ENCODE data around the gene FILIP1. TPM values are rescaled to one million over a fixed set of nuclear protein-coding genes. Genes with fewer than 3 reads are reported as not detected.

Gene FILIP1
- total RNA-seq, 1 donor: under 0.01 TPM

DNA sequence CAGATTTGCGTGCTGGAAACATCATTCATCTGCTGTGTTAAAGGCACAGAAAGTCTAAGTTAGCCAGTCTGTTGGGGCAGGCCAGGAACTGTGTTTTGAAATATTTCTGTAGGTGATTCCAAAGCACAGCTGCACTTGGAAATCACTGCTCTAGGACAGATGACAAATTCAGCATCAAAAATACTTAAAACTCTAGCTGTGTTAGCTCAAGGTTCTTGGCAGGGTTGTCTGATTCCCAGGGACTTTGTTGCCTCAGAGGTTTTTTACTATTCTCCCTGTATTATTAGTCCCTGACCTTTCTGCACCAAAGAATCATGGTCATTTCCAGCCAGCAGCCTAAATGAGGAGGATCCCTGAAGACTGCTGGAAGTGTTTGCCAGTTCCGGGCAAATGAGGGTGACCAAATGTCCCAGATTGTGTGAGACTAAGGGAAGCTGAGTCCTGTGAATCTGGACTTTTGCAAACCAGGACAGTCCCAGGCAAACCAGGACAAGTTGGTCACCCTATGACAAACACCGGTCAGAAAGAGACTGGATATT, 124.7 kb downstream of the FILIP1 start:
- H3K4me2 ChIP-seq (ENCODE audit: insufficient read depth, low read length): no peak overlapping the region
- DNase-seq (ENCODE audit: insufficient read length, low spot score, missing footprints): no peak
- H4K20me1 ChIP-seq (ENCODE audit: insufficient read depth, low read length): no peaks in the 10 kb centered on the region
- H3K27me3 ChIP-seq (ENCODE audit: insufficient read depth, low read length): no peaks in the 10 kb centered on the region
- H3K36me3 ChIP-seq (ENCODE audit: insufficient read depth, low read length): no peaks in the 10 kb centered on the region
- no peaks in the 10 kb centered on the region for H3K79me2 ChIP-seq (ENCODE audit: insufficient read depth, low read length)
- H3K4me3 ChIP-seq (ENCODE audit: insufficient read depth, low read length): no peak overlapping the region
- TF ChIP-seq, protein P1, sequence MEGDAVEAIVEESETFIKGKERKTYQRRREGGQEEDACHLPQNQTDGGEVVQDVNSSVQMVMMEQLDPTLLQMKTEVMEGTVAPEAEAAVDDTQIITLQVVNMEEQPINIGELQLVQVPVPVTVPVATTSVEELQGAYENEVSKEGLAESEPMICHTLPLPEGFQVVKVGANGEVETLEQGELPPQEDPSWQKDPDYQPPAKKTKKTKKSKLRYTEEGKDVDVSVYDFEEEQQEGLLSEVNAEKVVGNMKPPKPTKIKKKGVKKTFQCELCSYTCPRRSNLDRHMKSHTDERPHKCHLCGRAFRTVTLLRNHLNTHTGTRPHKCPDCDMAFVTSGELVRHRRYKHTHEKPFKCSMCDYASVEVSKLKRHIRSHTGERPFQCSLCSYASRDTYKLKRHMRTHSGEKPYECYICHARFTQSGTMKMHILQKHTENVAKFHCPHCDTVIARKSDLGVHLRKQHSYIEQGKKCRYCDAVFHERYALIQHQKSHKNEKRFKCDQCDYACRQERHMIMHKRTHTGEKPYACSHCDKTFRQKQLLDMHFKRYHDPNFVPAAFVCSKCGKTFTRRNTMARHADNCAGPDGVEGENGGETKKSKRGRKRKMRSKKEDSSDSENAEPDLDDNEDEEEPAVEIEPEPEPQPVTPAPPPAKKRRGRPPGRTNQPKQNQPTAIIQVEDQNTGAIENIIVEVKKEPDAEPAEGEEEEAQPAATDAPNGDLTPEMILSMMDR (IDR thresholded peaks at IDR 0.05; ENCODE audit: extremely low read depth, low read depth, low read length): no peak
- H3K4me1 ChIP-seq (ENCODE audit: insufficient read depth, low read length): no peaks in the 10 kb centered on the region
- H3K9me3 ChIP-seq (ENCODE audit: low read depth, low read length): no peaks in the 10 kb centered on the region
- H3K27ac ChIP-seq (ENCODE audit: low read depth, low read length): no peak overlapping the region
- no peak overlapping the region for H2AFZ ChIP-seq (ENCODE audit: low read length)

DNA sequence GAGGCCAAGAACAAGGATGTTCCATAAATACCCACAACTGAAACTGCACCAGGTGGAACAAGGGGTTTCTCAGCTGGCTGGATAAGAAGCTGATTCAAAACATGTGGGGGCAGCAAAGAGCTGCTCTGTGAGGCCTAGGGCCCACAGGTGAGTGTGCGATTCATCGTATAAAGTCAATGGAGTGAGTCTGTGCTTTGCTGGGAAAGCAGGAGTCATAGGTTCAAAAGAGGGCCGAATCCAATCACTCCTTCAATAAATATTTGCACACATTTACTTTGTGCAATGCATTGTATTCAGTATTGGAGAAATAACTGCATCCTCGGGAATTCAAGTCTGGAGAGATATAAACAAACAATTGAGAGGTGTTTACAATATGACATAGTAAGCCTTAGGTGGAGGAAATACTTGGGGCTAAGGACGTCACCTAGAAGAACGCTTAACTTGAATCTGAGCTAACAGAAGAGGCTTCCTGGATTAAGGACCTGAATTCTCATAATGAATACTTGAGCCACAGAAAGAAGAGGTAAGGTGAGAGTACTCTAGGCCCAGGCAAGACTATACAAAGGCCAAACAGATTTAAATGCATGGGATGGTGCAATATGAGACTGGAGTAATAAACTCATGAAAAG, 125.3 kb downstream of the FILIP1 start:
- Histone ChIP-seq H3K36me3 (ENCODE audit: insufficient read depth, low read length) (no peaks in the 10 kb centered on the region), H3K9me3 (ENCODE audit: low read depth, low read length) (no peaks in the 10 kb centered on the region), H3K4me2 (ENCODE audit: insufficient read depth, low read length) (no peak overlapping the region), H3K4me1 (ENCODE audit: insufficient read depth, low read length) (no peaks in the 10 kb centered on the region), H3K4me3 (ENCODE audit: insufficient read depth, low read length) (no peak overlapping the region), H2AFZ (ENCODE audit: low read length) (no peak overlapping the region), H3K79me2 (ENCODE audit: insufficient read depth, low read length) (no peaks in the 10 kb centered on the region), H3K27ac (ENCODE audit: low read depth, low read length) (no peak overlapping the region), H3K27me3 (ENCODE audit: insufficient read depth, low read length) (no peaks in the 10 kb centered on the region), H4K20me1 (ENCODE audit: insufficient read depth, low read length) (no peaks in the 10 kb centered on the region)
- TF ChIP-seq, protein P1 (IDR thresholded peaks at IDR 0.05; ENCODE audit: extremely low read depth, low read depth, low read length): peak; percentile 33
- no peak for DNase-seq (ENCODE audit: insufficient read length, low spot score, missing footprints)

DNA sequence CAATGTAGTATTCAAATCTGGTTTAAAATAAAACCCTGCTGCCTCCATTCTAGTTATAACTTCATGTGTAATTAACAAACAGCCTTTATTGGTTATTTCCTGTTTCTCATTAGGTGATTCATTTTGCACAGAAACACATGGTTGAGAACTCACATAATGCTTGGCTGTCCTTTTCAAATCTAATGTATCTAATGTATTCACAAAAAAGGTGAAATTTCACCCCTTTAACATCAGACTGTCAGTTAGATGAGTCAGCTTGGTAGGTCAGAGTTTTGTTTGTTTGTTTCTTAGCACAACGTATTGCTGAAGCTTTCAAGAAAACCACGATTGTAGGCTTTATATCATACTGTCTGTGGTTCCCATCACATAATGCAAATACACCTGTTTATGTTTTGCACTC, 130.3 kb downstream of the FILIP1 start:
- H4K20me1 ChIP-seq (ENCODE audit: insufficient read depth, low read length): no peaks in the 10 kb centered on the region
- no peak overlapping the region for H3K27ac ChIP-seq (ENCODE audit: low read depth, low read length)
- DNase-seq (ENCODE audit: insufficient read length, low spot score, missing footprints): no peak
- no peak overlapping the region for H3K4me3 ChIP-seq (ENCODE audit: insufficient read depth, low read length)
- no peaks in the 10 kb centered on the region for H3K79me2 ChIP-seq (ENCODE audit: insufficient read depth, low read length)
- H3K27me3 ChIP-seq (ENCODE audit: insufficient read depth, low read length): no peaks in the 10 kb centered on the region
- H3K4me2 ChIP-seq (ENCODE audit: insufficient read depth, low read length): no peak overlapping the region
- TF ChIP-seq, protein P1 (IDR thresholded peaks at IDR 0.05; ENCODE audit: extremely low read depth, low read depth, low read length): no peak
- no peaks in the 10 kb centered on the region for H3K9me3 ChIP-seq (ENCODE audit: low read depth, low read length)
- no peak overlapping the region for H2AFZ ChIP-seq (ENCODE audit: low read length)
- no peaks in the 10 kb centered on the region for H3K4me1 ChIP-seq (ENCODE audit: insufficient read depth, low read length)
- no peaks in the 10 kb centered on the region for H3K36me3 ChIP-seq (ENCODE audit: insufficient read depth, low read length)

DNA sequence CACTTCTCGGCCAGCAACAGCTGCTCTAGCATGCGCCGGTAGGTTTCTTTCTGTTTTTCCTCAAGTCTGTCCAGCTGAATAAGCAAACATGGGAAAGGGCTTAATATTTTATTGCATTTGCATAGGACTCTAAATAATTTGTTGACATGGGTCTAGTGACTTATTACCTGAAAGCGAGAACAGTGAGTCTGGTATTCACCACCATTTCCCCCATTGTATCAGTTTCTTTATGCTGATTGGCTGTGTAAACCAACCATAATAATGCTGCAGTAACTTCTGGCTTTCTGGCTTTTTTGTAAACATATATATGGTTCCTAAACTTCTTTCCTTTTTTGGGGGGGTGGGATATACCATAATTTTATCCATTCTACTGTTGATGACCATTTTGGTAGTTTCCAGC, 140.0 kb downstream of the FILIP1 start:
- Histone ChIP-seq H2AFZ (ENCODE audit: low read length) (no peak overlapping the region), H3K4me1 (ENCODE audit: insufficient read depth, low read length) (peaks cover 8% of the 10 kb centered on the region), H3K79me2 (ENCODE audit: insufficient read depth, low read length) (no peaks in the 10 kb centered on the region), H3K4me2 (ENCODE audit: insufficient read depth, low read length) (no peak overlapping the region), H3K4me3 (ENCODE audit: insufficient read depth, low read length) (no peak overlapping the region), H4K20me1 (ENCODE audit: insufficient read depth, low read length) (no peaks in the 10 kb centered on the region), H3K36me3 (ENCODE audit: insufficient read depth, low read length) (no peaks in the 10 kb centered on the region), H3K27me3 (ENCODE audit: insufficient read depth, low read length) (peaks cover 14% of the 10 kb centered on the region), H3K9me3 (ENCODE audit: low read depth, low read length) (no peaks in the 10 kb centered on the region), H3K27ac (ENCODE audit: low read depth, low read length) (no peak overlapping the region)
- TF ChIP-seq, protein P1 (IDR thresholded peaks at IDR 0.05; ENCODE audit: extremely low read depth, low read depth, low read length): no peak
- no peak for DNase-seq (ENCODE audit: insufficient read length, low spot score, missing footprints)
